HG03460 (cell line): ENCODE measurements around the gene BEGAIN.

Source experiments
- ATAC-seq: cut with Tn5 transposase; IDR thresholded peaks from one replicate; pipeline ENCODE4 v1.9.1; 2021; ENCODE audit not compliant: unreplicated experiment

Gene BEGAIN

GRCh38 chr14:100554696-100555320 is 32.4 kb downstream of the BEGAIN start:
- ATAC-seq: no peak

- no peak for ATAC-seq
Measured at GRCh38 chr14:100554082-100554677, 33.0 kb downstream of the BEGAIN start.

GRCh38 chr14:100553471-100553870 is 33.7 kb downstream of the BEGAIN start:
- no peak for ATAC-seq

DNA sequence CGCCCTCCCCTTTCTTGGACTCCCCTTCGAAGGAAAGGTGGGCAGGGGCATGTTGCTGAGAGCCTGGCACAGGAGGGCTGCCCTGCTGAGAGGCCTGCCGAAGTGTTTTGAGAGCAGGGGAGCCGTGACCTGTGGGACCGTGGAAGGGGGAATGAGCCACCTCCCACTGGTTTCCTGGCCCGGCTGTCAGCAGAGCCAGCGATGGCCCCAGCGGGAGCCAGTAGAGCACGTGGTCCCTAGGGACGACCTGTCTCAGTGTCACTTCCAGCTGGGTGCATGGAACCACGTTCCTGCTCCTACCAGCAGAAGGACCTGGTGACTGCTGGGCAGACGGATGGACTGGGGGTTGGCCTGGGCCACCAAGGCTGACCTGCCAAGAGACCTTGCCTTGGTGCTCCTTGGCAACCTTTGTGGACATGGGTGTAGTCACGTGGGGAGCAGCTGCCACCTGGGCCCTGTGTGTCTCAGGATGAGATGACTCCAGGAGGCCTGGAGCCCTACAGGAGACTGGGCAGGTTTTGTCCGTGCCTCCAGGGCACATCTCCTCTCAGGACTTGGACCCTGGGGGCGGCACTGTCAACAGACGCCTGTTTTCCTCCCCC is 34.6 kb downstream of the BEGAIN start:
- no peak for ATAC-seq

- no peak for ATAC-seq
Measured at GRCh38 chr14:100551056-100551455, 36.2 kb downstream of the BEGAIN start.

DNA sequence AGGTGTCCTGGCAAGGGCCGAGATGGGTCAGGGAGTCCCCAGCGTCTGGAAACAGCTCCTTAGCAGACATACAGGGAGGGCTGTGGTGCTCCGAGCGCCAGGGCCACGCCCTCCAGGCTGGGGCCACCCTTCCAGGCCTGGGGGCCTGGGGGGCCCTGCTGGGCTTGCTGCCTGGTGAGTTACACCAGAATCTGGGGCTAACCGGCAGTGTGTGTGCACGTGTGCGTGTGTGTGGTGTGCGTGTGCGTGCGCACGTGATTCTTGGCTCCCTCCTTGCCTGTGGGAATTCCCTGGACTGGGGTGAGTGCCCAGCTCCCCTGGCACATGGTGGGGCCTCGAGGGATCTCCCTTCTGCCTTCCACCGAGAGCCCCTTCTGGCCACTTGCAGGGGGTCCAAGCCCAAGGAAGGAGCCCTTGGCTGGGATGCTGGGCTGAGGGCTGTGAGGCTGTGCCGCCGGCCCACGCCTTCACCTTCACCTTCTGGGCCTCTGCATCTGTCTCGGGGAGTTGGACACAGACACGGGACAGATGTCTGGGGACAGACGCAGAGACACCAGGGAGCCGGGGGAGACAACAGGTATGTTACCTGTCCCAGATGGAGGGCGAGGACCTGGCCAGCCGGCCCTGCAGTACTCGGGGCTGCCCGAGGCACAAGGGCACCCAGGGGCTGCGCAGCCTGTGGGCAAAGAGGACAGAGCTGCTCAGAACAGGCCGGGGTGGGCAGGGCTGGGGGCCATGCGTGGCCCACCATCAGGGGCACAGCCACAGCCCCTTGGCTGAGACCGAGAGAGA is 37.2 kb downstream of the BEGAIN start:
- no peak for ATAC-seq

DNA sequence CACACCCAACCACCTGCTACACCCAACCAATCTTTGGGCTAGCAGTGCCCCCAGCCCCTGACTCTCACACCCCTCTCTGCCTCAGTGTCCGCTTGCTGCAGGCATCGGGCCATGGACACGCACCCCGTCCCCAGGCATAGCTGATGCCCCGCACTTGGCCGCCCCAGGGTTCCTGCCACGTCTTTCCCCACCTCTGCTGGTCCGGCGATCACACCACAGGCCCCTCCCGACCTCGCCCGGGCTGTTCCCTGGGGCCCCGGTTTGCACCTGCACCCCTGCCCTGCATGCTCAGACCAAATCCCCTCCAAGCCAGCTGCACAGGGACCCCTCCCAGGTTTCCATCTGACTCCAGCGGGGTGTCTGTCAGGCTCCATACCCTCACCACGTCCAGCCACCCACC is 38.3 kb downstream of the BEGAIN start:
- ATAC-seq: no peak

GRCh38 chr14:100548295-100548655 is 38.9 kb downstream of the BEGAIN start:
- ATAC-seq: no peak

GRCh38 chr14:100547633-100548294 is 39.5 kb downstream of the BEGAIN start:
- no peak for ATAC-seq

DNA sequence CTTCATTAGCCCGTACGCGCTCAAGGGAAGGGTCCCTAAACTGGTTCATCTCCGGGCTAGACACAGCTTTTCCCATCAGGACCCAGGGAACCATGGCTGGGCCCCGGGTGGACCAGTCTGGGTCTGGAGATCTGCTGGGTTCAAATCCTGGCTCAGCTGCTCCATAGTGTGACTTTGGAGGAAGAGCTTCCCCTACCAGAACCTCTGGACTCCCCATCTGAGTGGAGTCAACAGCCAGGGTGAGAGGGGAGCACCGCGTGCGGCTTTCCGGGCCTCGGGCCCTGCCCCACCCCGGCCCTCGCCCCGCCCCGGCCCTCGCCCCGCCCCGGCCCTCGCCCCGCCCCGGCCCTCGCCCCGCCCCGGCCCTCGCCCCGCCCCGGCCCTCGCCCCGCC is 41.2 kb downstream of the BEGAIN start:
- ATAC-seq: no peak

DNA sequence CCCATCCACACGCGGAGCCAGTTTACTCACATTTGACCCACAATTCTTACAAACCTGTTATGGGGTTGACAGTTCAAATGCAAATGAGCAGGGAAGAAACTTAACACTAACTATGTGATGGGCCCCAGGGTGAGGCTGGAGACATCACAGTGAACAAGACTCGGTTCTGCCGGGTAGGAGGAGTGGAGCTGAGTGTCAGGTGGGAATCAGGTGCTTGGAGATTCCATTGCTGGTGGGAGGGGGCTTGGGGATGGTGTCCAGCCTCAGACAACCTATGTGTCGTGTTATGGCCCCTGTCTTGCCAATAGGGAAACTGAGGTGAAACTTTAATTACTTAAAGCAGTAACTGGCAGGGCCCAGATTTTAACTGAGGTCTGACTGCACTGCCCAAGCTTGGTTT is 41.9 kb downstream of the BEGAIN start:
- ATAC-seq: no peak

DNA sequence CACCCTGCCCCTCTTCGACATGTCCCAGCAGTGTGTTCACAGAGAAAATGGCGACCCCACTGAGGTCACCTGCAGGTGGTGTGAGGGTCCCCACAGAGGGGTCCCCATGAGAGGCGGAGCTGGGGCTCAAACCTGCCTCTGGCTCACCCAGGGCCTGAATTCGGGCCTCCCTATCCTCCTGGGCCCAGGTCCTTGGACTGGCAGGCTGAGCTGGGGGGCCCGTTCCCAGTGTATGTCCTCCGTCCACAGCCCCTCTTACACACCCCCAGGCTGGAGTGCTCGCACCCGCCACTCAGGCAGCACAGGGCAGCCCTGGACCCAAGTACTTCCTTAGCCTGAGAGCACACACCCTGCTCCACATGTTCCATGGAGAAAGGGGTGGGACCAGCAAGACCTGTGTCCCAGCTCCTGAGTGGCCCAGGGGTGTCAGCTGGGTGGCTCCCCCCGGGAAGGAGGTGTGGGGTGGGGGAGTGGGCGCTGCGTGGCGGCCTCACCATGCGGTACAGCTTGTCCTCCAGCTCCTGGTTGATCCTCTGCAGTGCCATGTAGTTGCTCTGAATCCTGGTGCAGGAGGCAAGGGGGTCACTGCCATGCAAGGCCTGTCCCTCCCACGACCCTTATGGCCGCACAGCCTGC is 42.6 kb downstream of the BEGAIN start:
- no peak for ATAC-seq

GRCh38 chr14:100543471-100544455 is 43.5 kb downstream of the BEGAIN start:
- ATAC-seq: no peak

GRCh38 chr14:100542619-100543205 is 44.5 kb downstream of the BEGAIN start:
- no peak for ATAC-seq

DNA sequence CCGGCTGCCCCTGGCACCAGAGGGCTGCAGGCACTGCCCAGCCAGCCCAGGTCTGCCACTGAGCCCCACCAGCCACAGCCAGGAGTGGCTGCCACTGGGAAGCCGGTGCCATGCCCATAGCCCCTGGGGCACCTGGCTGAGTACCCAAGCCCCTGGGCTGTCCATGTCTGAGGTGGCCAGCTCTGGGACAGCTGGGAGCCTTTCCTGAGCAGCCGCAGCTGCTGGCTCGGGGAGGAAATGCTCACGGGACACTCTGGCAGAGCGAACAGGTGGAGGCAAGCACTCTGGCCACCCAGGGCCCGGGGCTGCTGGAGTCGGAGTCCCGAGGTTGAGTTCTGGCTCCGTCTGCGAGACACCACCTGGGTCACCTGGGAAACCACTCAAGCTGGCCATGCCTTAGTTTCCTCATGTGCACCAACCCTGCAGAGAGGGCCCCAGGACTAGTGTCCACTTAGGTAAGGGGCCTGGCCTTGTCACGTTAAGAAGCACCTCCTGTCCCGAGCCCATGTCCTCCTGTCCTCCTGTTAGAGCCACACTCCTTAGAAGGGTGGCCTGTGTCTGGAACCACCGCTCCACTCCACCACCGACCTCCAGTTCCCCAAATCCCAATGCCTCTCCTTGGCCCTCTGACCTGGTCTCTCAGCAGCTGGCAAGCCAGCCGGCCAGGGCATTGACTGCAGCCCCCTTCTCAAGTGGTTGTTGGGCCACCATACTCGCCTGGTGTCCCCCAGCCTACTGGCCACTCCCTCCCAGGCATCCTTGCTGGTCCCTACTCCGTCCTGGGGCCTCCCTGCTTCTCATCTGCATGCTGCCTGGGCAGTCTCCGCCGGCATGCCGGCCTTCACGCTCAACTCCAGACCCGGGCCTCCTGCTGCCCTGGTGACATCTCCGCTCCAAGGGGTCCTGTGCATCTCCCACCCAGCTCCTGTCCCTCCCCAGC is 45.3 kb downstream of the BEGAIN start:
- ATAC-seq: no peak

- no peak for ATAC-seq
Measured at GRCh38 chr14:100540926-100541620, 46.1 kb downstream of the BEGAIN start.

GRCh38 chr14:100540141-100540925 is 46.9 kb downstream of the BEGAIN start:
- no peak for ATAC-seq
